A549 treated with DMSO at 1 μM for 4 hours (cell line): ENCODE measurements around the gene KCNA3. TPM values are rescaled to one million over a fixed set of nuclear protein-coding genes. Genes with fewer than 3 reads are reported as not detected.

ENCODE experiments used
- total RNA-seq: library from RNA; stranded (reverse); fragments of 200-300 nt; extraction: Qiagen RNA extraction; gene quantifications from 5 replicates; pipeline ENCODE4 v1.2.3, GENCODE V29; 2022; ENCODE audit warnings: low read depth

KCNA3 gene
- total RNA-seq = not detected in 5 replicates

GRCh38 chr1:110674337-110675059 lies at the start of gene KCNA3:
TSS of gene KCNA3 (minus strand) at chr1:110674940. CDS start at chr1:110674809, 131 bp downstream.

Other genes starting within 250 kb of the KCNA3 start
- not detected in 5 replicates for gene PROK1, start 223.8 kb downstream of the KCNA3 start, total RNA-seq
- not detected in 5 replicates for gene KCNA10, start 155.8 kb downstream of the KCNA3 start, total RNA-seq
- gene KCNA2, start 68.6 kb downstream of the KCNA3 start, total RNA-seq = 0.01 to 0.06 TPM (median 0.03 TPM) in 4 of 5 replicates, not detected in the other
- not detected in 5 replicates for gene CD53, start 198.2 kb upstream of the KCNA3 start, total RNA-seq